ENCODE results near the gene TMEM125. TPM values are rescaled to one million over a fixed set of nuclear protein-coding genes. Genes with fewer than 3 reads are reported as not detected.

Gene TMEM125
- total RNA-seq, 1 donor from 2014 or later = not detected

- DNase-seq (ENCODE audit: low read depth in 2 of 2) = no peak
Observed at GRCh38 chr1:43293176-43293575, 23.4 kb downstream of the TMEM125 start.

DNA sequence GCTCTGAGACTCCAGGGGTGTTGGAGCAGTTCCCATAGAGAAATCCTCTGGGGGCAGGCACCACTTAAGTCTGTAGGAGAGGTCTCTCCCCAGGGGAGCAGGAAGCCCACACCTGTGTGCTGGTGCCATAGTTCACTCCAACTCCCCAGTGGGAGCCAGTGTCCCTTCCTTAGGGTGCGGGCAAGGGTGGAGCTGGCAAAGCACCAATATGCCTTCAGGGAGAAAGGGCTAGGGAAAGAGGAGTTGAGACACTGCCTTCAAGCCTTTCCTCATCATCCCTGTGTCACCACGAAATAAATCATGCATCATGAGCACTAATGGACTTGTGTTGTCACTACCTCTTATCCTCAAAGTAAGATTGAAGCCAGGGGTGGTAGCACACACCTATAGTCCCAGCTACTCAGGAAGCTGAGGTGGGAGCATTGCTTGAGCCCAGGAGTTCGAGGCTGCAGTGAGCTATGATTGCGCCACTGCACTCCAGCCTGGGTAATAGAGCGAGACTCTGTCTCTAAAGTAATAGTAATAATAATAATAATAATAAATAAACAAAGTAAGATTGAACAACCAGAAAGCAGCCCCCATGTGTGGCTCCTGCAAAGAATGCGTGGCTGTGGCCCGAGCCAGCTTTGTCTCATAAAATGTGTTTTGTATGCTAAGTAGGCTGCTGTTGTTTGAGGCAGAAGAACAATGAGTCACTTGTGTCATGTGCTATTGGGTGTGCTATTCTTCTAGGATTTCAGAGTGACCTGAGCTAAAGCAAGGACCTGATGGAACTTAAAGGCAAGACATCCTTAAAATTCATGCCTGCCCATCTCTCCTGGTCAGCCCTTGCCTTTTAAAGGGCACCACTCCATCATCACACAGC is 24.3 kb downstream of the TMEM125 start:
- peak; percentile 65 to 79 for DNase-seq (ENCODE audit: low read depth in 2 of 2)

GRCh38 chr1:43294761-43295160 is 25.0 kb downstream of the TMEM125 start:
- peak; percentile 65 to 86 for DNase-seq (ENCODE audit: low read depth in 2 of 2)

- DNase-seq (ENCODE audit: low read depth in 2 of 2) = no peak
Observed at GRCh38 chr1:43296207-43296606, 26.4 kb downstream of the TMEM125 start.

DNA sequence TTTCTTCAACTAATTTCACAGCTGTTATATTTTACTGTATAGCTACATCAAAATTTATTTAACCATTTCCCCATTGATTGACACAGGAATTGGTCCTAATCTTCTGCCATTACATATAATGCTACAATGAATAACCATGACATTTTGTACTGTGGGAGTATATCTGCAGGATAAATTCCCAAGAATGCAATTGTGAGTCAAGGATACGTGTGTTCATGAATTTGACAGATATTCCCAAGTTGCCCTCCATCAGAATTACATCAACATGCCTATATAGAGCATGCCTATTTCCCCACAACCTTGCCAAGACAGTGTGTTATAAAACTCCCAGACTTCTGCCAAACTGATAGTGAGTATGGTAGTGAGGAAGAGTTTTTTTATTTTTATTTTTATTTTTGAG is 28.3 kb downstream of the TMEM125 start:
- DNase-seq (ENCODE audit: low read depth in 2 of 2) = no peak

DNA sequence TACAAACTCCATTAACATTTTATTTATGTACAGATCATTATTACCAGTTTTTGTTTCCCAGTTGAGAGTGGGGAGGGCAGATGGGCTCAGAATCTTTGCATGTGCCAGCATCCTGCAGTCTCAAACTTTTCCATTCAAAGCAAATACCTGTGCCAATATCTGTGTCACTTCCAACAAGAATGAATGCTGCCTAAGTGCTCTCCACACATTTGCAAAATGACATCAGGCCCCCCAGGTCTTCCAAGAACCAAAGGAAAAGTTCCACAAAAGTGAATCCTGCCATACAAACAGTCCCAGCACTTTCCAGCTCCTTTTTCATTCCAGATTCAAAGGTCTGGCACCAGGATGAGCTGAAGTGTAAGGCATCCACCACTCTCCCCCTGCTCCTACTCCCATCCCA is 29.3 kb downstream of the TMEM125 start:
- peak in 1 of 2 donors; percentile 75 for DNase-seq (ENCODE audit: low read depth in 2 of 2)

DNA sequence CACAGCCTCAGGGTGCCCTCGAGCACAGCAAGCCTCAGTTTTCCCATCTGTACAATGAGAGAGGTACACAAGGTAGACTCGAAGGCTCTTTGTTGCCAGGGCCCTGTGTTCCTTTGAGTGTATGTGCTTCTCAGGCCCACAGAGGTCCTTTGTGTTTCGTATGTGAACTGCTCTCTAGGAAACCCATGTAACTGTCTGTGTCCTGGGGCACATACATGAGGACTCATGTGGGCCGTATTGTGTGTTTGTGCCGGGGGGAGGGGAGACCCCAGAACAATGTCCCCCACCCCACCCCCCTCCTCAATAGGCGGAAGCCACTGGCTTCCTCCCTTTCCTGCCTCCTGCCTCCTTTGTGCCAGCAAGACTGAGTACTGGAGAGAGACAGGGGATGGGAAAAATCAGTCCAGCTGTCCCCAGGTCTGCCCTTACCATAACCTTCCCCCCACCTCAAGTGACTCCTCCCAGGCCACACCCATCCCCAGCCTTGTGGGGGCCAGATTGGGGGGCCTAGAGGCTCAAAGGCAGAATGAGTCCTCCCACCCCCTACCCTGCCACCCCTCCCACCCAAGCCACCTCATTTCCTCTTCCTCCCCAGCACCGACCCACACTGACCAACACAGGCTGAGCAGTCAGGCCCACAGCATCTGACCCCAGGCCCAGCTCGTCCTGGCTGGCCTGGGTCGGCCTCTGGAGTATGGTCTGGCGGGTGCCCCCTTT is 30.8 kb downstream of the TMEM125 start, which contains the start of gene TIE1:
TIE1 (plus strand) TSS at position 605 of the 717 bp plus-strand sequence; CDS start at position 695, 90 bp downstream.
- peak; percentile 89 to 90 for DNase-seq (ENCODE audit: low read depth in 2 of 2)

- DNase-seq (ENCODE audit: low read depth in 2 of 2) = peak in 1 of 2 donors; percentile 25
Observed at GRCh38 chr1:43302201-43302600, 32.4 kb downstream of the TMEM125 start.

- peak in 1 of 2 donors; percentile 39 for DNase-seq (ENCODE audit: low read depth in 2 of 2)
Observed at GRCh38 chr1:43302721-43303470, 33.1 kb downstream of the TMEM125 start.

DNA sequence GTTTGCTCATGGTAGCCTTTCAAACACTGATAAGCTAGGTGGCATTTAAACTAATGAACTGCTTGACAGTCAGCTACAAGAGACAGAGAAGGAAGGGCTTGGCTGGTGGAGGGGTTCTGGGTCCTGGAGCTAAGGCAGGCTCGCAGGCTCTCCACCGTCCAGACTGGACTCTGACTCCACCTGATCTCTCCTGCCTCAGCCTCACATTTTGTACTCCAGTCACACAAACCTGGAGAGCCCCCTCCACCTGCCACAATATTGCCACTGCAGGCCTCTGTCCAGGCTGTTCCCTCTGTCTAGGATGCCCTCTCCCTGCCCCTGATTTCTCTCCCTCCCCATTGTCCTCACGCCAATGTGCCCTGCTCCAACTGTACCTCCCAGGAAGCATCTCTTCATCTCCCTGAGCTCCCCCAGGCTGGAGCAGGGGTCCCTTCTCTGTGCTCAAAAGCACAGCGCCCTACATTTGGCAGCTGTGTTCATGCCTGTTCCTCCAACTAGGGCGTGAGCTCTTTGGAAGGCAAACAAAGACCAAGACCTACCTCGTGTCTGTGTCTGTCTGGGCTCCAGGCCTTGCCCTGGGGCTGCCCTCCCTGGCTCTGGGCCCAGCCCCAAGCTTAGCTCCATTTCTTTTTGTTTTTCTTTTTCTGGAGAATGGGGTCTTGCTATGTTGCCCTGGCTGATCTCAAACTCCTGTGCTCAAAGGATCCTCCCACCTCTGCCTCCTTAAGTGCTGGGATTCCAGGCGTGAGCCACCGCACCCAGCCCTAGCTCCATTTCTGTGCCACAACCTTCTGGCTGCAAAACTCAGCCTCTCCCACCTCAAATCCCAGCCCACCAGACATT is 33.9 kb downstream of the TMEM125 start:
- peak in 1 of 2 donors; percentile 21 for DNase-seq (ENCODE audit: low read depth in 2 of 2)

DNA sequence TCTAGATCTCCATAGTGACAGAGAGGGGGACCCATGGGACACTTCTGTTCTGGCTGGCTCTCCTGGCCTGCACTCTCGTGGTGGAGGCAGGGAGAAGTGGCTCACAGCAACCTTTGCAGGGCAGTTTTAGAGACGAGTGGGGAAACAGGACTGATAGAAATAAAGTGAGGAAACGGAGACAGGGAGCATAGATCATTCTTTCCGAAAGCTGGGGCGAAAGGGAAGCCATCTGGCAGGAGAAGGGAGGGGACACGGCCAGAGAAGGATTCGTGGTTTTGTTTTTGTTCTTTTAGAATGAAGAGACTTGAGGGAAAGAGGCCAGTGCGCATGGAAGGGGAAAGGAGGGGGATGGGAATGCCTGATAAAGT is 34.5 kb downstream of the TMEM125 start:
- DNase-seq (ENCODE audit: low read depth in 2 of 2) = peak; percentile 58 to 70

DNA sequence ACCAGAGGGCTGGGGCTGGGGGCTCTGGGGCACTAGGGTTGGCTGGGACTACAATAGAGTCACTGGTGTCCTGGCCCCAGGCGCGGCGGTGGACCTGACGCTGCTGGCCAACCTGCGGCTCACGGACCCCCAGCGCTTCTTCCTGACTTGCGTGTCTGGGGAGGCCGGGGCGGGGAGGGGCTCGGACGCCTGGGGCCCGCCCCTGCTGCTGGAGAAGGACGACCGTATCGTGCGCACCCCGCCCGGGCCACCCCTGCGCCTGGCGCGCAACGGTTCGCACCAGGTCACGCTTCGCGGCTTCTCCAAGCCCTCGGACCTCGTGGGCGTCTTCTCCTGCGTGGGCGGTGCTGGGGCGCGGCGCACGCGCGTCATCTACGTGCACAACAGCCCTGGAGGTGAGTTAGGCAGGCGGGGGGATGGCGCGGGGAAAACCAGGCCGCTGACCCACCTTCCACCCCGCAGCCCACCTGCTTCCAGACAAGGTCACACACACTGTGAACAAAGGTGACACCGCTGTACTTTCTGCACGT is 35.1 kb downstream of the TMEM125 start:
- no peak for DNase-seq (ENCODE audit: low read depth in 2 of 2)

DNA sequence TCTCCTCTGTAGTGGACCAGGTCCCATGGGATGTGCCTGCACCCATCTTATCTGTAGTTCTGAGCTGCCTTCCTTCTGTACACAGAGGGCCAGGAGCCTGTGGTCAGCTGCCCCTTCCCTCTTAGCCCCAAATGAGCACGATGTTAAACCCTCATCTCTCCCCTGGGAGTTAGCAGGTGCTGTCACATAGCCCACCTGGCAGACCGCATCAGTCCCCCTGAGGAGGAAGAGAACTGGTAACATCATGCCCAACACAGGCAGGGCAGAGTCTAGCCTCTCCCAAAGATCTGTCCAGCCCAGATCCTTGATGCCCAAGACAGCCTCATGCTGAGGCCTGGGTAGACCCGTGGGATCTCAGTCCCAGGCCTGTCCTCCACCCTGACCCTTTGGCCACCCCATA is 35.7 kb downstream of the TMEM125 start:
- DNase-seq (ENCODE audit: low read depth in 2 of 2) = no peak

GRCh38 chr1:43305926-43306687 is 36.3 kb downstream of the TMEM125 start:
- no peak for DNase-seq (ENCODE audit: low read depth in 2 of 2)

- no peak for DNase-seq (ENCODE audit: low read depth in 2 of 2)
Observed at GRCh38 chr1:43306688-43307457, 37.1 kb downstream of the TMEM125 start.

GRCh38 chr1:43307458-43308158 is 37.8 kb downstream of the TMEM125 start:
- no peak for DNase-seq (ENCODE audit: low read depth in 2 of 2)

GRCh38 chr1:43308635-43309404 is 39.0 kb downstream of the TMEM125 start:
- no peak for DNase-seq (ENCODE audit: low read depth in 2 of 2)

Data from lung microvascular endothelial cell (primary cell).